ENCODE results near the gene NKX2-1. TPM values are rescaled to one million over a fixed set of nuclear protein-coding genes. Genes with fewer than 3 reads are reported as not detected.
A peak's percentile ranks its signal among the peaks of the same experiment; 100 is the strongest.
"Not testable (repeated sequence)": the region's sequence is repeated elsewhere in the genome, so short reads cannot be mapped to it uniquely, and the experiment has no call there.

NKX2-1 gene
- total and polyA plus RNA-seq, 4 donors: 0.39 TPM; not detected in 3

DNA sequence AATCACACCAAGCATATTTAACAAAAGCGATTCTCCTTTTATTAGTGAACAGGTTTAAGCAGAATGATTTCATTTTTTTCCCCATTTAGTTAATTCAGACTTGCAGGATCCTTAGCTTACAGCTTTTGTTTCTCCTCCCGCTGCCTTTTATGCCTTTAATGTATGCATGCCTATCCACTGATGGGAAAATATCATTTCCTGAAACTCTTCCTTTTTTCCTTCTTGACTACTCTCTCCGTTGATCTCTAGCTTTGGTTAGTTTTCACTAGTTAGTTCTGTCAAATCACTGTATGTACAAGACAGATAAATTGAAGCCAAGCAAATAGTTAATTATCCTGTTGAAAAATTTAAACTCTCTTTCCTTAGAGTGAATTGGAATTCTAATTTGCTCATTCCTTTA, 26.3 kb downstream of the NKX2-1 start:
- no peaks in the 10 kb centered on the region for H3K36me3 ChIP-seq (ENCODE audit: control insufficient read depth, insufficient read depth, low read length)
- no peaks in the 10 kb centered on the region for H3K4me1 ChIP-seq (ENCODE audit: control insufficient read depth, insufficient read depth, low read length)
- no peak overlapping the region for H3K4me3 ChIP-seq (ENCODE audit: low read depth, low read length)
- no peaks in the 10 kb centered on the region for H3K9me3 ChIP-seq (ENCODE audit: control insufficient read depth, insufficient read depth, low read length)
- H3K27me3 ChIP-seq (ENCODE audit: control insufficient read depth, insufficient read depth, low read length): peaks cover 85% of the 10 kb centered on the region
- DNase-seq (ENCODE audit: low read depth in 4 of 6, low spot score in 6 of 6): peak in 1 of 6 donors; percentile 11
- H3K27ac ChIP-seq (ENCODE audit: low read depth, low read length): no peak overlapping the region
- WGBS (ENCODE audit: insufficient coverage): no CpG with 5 or more reads among the region's 3 CpGs

DNA sequence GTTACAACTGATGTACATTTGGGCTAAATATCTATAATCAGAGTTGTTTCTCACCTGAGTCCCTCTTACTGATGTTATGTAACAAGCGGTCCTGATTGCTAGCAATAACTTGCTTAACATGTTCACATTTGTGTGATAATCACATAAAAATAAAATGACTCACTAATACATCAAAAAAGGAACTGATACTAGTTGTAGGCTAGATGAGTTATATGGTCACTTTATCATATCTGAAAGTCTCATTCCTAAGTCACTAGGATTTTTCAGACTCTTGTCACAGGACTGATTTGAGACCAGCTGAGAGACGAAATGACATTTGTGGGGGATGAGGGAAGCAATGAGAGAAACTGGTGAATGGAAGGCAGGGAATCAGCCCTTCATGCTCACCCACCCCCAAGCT, 34.3 kb downstream of the NKX2-1 start:
- Histone ChIP-seq H3K27ac (ENCODE audit: low read depth, low read length) (no peak overlapping the region), H3K36me3 (ENCODE audit: control insufficient read depth, insufficient read depth, low read length) (no peaks in the 10 kb centered on the region), H3K27me3 (ENCODE audit: control insufficient read depth, insufficient read depth, low read length) (peaks cover 59% of the 10 kb centered on the region), H3K4me3 (ENCODE audit: low read depth, low read length) (no peak overlapping the region), H3K9me3 (ENCODE audit: control insufficient read depth, insufficient read depth, low read length) (no peaks in the 10 kb centered on the region), H3K4me1 (ENCODE audit: control insufficient read depth, insufficient read depth, low read length) (no peaks in the 10 kb centered on the region)
- no peak for DNase-seq (ENCODE audit: low read depth in 4 of 6, low spot score in 6 of 6)
- WGBS (ENCODE audit: insufficient coverage): 60% methylated on average over 1 of the region's 2 CpGs

GRCh38 chr14:36479344-36479743, 40.7 kb downstream of the NKX2-1 start:
- no peak for DNase-seq (ENCODE audit: low read depth in 4 of 6, low spot score in 6 of 6)
- Histone ChIP-seq H3K36me3 (ENCODE audit: control insufficient read depth, insufficient read depth, low read length) (no peaks in the 10 kb centered on the region), H3K4me3 (ENCODE audit: low read depth, low read length) (no peak overlapping the region), H3K9me3 (ENCODE audit: control insufficient read depth, insufficient read depth, low read length) (no peaks in the 10 kb centered on the region), H3K27ac (ENCODE audit: low read depth, low read length) (no peak overlapping the region), H3K27me3 (ENCODE audit: control insufficient read depth, insufficient read depth, low read length) (peaks cover 40% of the 10 kb centered on the region), H3K4me1 (ENCODE audit: control insufficient read depth, insufficient read depth, low read length) (no peaks in the 10 kb centered on the region)
- WGBS (ENCODE audit: insufficient coverage): 88% methylated on average over 2 of the region's 4 CpGs

DNA sequence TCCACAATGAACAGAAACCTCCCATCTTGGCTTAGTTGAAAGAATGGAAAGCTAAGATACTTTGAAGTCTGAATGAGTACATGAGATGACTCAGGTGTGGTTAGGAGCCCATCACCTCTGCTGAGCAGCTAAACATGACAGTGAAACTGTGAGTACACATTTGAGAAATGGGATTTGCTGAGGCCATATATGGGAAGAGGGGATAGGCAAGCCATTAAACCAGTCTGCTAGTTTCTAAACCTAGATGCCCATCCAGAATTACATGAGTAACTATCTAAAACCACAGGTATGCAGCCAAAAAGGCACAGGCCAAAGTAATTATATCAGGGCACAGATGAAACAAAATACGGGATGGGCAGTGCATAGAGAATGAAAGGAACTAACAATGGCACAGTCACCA, 41.2 kb downstream of the NKX2-1 start:
- Histone ChIP-seq H3K9me3 (ENCODE audit: control insufficient read depth, insufficient read depth, low read length) (no peaks in the 10 kb centered on the region), H3K4me1 (ENCODE audit: control insufficient read depth, insufficient read depth, low read length) (no peaks in the 10 kb centered on the region), H3K4me3 (ENCODE audit: low read depth, low read length) (no peak overlapping the region), H3K36me3 (ENCODE audit: control insufficient read depth, insufficient read depth, low read length) (no peaks in the 10 kb centered on the region), H3K27me3 (ENCODE audit: control insufficient read depth, insufficient read depth, low read length) (peaks cover 41% of the 10 kb centered on the region), H3K27ac (ENCODE audit: low read depth, low read length) (no peak overlapping the region)
- no peak for DNase-seq (ENCODE audit: low read depth in 4 of 6, low spot score in 6 of 6)
- WGBS (ENCODE audit: insufficient coverage): no CpG with 5 or more reads among the region's 1 CpG

DNA sequence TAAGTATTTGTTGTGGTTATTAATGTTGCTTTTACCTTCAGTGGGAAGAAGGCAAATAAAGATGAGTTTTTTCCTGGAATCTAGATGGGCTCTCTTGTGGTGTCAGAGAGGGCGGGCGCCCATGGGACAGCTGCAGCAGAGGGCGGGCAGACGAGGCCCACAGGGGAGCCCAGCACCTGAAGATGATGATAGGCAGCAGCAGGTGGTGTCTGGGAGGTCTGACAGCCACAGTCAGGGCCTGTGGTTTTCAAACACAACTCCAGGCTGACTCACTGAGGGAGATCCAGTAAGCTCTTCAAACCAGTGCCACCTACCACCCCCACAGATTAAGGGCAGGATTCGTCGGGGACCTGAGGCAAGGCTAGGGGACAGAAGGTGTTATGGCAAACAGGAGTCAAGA, 42.8 kb downstream of the NKX2-1 start:
- Histone ChIP-seq H3K4me3 (ENCODE audit: low read depth, low read length) (no peak overlapping the region), H3K4me1 (ENCODE audit: control insufficient read depth, insufficient read depth, low read length) (no peaks in the 10 kb centered on the region), H3K27ac (ENCODE audit: low read depth, low read length) (no peak overlapping the region), H3K36me3 (ENCODE audit: control insufficient read depth, insufficient read depth, low read length) (no peaks in the 10 kb centered on the region), H3K9me3 (ENCODE audit: control insufficient read depth, insufficient read depth, low read length) (no peaks in the 10 kb centered on the region), H3K27me3 (ENCODE audit: control insufficient read depth, insufficient read depth, low read length) (peaks cover 34% of the 10 kb centered on the region)
- no peak for DNase-seq (ENCODE audit: low read depth in 4 of 6, low spot score in 6 of 6)
- WGBS (ENCODE audit: insufficient coverage): 100% methylated on average over 2 of the region's 6 CpGs

DNA sequence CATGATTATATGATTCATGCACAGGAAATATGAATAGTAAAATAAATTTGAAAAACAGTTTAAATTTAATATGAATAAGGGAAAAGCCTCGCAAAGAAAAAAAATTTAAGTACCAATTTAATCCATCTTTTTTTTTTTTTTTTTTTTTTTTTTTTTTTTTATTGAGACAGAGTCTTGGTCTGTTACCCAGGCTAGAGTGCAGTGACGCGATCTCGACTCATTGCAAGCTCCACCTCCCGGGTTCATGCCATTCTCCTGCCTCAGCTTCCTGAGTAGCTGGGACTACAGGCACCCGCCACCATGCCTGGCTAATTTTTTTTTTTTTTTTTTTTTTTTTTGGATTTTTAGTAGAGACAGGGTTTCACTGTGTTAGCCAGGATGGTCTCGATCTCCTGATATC, 44.0 kb downstream of the NKX2-1 start:
- not testable (repeated sequence) for H3K4me3 ChIP-seq (ENCODE audit: low read depth, low read length)

DNA sequence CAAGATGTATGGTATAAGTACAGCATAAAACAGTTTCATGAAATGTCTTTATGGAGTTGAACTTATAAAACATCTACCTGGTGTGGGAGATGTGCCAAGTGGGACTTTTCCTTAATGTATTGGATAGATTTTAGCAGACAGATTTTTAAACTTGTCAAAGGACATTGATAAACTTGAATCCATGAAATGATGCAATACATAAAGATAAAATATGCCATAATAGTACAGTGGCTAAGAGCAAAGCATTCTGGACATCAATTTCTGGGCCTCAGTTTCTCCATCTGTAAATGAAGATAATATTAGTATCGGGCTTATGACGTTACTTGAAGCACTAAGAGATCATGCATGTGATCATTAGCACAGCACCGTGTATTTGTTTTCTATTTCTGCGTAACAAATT, 45.4 kb downstream of the NKX2-1 start:
- Histone ChIP-seq H3K4me1 (ENCODE audit: control insufficient read depth, insufficient read depth, low read length) (no peaks in the 10 kb centered on the region), H3K27me3 (ENCODE audit: control insufficient read depth, insufficient read depth, low read length) (peaks cover 27% of the 10 kb centered on the region)
- no CpG with 5 or more reads among the region's 4 CpGs for WGBS (ENCODE audit: insufficient coverage)

More for the DNA sequence above, 44.0 kb downstream of the NKX2-1 start:
- peaks cover 32% of the 10 kb centered on the region for H3K27me3 ChIP-seq (ENCODE audit: control insufficient read depth, insufficient read depth, low read length)
- H3K4me1 ChIP-seq (ENCODE audit: control insufficient read depth, insufficient read depth, low read length); H3K36me3 ChIP-seq (ENCODE audit: control insufficient read depth, insufficient read depth, low read length); DNase-seq (ENCODE audit: low read depth in 4 of 6, low spot score in 6 of 6); H3K27ac ChIP-seq (ENCODE audit: low read depth, low read length); H3K9me3 ChIP-seq (ENCODE audit: control insufficient read depth, insufficient read depth, low read length): not testable (repeated sequence)
- WGBS (ENCODE audit: insufficient coverage): no CpG with 5 or more reads among the region's 7 CpGs

GRCh38 chr14:36471431-36471830, 48.6 kb downstream of the NKX2-1 start:
- Histone ChIP-seq H3K9me3 (ENCODE audit: control insufficient read depth, insufficient read depth, low read length) (no peaks in the 10 kb centered on the region), H3K4me1 (ENCODE audit: control insufficient read depth, insufficient read depth, low read length) (no peaks in the 10 kb centered on the region), H3K4me3 (ENCODE audit: low read depth, low read length) (no peak overlapping the region), H3K27ac (ENCODE audit: low read depth, low read length) (no peak overlapping the region), H3K36me3 (ENCODE audit: control insufficient read depth, insufficient read depth, low read length) (no peaks in the 10 kb centered on the region), H3K27me3 (ENCODE audit: control insufficient read depth, insufficient read depth, low read length) (peaks cover 24% of the 10 kb centered on the region)
- no peak for DNase-seq (ENCODE audit: low read depth in 4 of 6, low spot score in 6 of 6)
- WGBS (ENCODE audit: insufficient coverage): 82% methylated on average over 2 of the region's 3 CpGs

More for the DNA sequence above, 45.4 kb downstream of the NKX2-1 start:
- H3K27ac ChIP-seq (ENCODE audit: low read depth, low read length): no peak overlapping the region
- DNase-seq (ENCODE audit: low read depth in 4 of 6, low spot score in 6 of 6): no peak
- no peaks in the 10 kb centered on the region for H3K36me3 ChIP-seq (ENCODE audit: control insufficient read depth, insufficient read depth, low read length)
- no peak overlapping the region for H3K4me3 ChIP-seq (ENCODE audit: low read depth, low read length)
- H3K9me3 ChIP-seq (ENCODE audit: control insufficient read depth, insufficient read depth, low read length): no peaks in the 10 kb centered on the region

- no peak for DNase-seq (ENCODE audit: low read depth in 4 of 6, low spot score in 6 of 6)
- H3K36me3 ChIP-seq (ENCODE audit: control insufficient read depth, insufficient read depth, low read length): no peaks in the 10 kb centered on the region
- H3K27me3 ChIP-seq (ENCODE audit: control insufficient read depth, insufficient read depth, low read length): peaks cover 24% of the 10 kb centered on the region
- no peak overlapping the region for H3K4me3 ChIP-seq (ENCODE audit: low read depth, low read length)
- H3K9me3 ChIP-seq (ENCODE audit: control insufficient read depth, insufficient read depth, low read length): no peaks in the 10 kb centered on the region
- H3K27ac ChIP-seq (ENCODE audit: low read depth, low read length): no peak overlapping the region
- H3K4me1 ChIP-seq (ENCODE audit: control insufficient read depth, insufficient read depth, low read length): no peaks in the 10 kb centered on the region
- WGBS (ENCODE audit: insufficient coverage): no CpG with 5 or more reads among the region's 1 CpG
Measured at GRCh38 chr14:36467332-36467731, 52.7 kb downstream of the NKX2-1 start.
